RPMI8226 (cell line): ENCODE results near the gene LMF1.
"Not testable (repeated sequence)": the region's sequence is repeated elsewhere in the genome, so short reads cannot be mapped to it uniquely, and the experiment has no call there.

ENCODE experiments used
- DNase-seq: peaks from one replicate; pipeline ENCODE4 v3.0.0-alpha.2; 2015

LMF1 gene

GRCh38 chr16:861446-861845, 109.3 kb downstream of the LMF1 start:
- DNase-seq = no peak

GRCh38 chr16:860891-861290, 109.9 kb downstream of the LMF1 start:
- no peak for DNase-seq

- DNase-seq = not testable (repeated sequence)
Observed at GRCh38 chr16:858971-859370, 111.8 kb downstream of the LMF1 start.

GRCh38 chr16:858441-858840, 112.3 kb downstream of the LMF1 start:
- not testable (repeated sequence) for DNase-seq

- DNase-seq = no peak
Observed at GRCh38 chr16:856811-857210, 114.0 kb downstream of the LMF1 start.

GRCh38 chr16:856101-856500, 114.7 kb downstream of the LMF1 start:
- no peak for DNase-seq

GRCh38 chr16:855471-855870, 115.3 kb downstream of the LMF1 start:
- no peak for DNase-seq

GRCh38 chr16:854808-855410, 115.9 kb downstream of the LMF1 start:
- DNase-seq = no peak

GRCh38 chr16:853981-854807, 116.6 kb downstream of the LMF1 start:
- DNase-seq = no peak

GRCh38 chr16:853306-853705, 117.5 kb downstream of the LMF1 start:
- no peak for DNase-seq

- DNase-seq = no peak
Observed at GRCh38 chr16:852451-853185, 118.2 kb downstream of the LMF1 start.

- no peak for DNase-seq
Observed at GRCh38 chr16:851871-852270, 118.9 kb downstream of the LMF1 start.

GRCh38 chr16:851209-851810, 119.5 kb downstream of the LMF1 start:
- no peak for DNase-seq

- no peak for DNase-seq
Observed at GRCh38 chr16:850668-851067, 120.1 kb downstream of the LMF1 start.

GRCh38 chr16:848510-849253, 122.1 kb downstream of the LMF1 start:
- DNase-seq = no peak

- DNase-seq = no peak
Observed at GRCh38 chr16:847681-848445, 122.9 kb downstream of the LMF1 start.

GRCh38 chr16:847151-847550, 123.6 kb downstream of the LMF1 start:
- DNase-seq = no peak

- no peak for DNase-seq
Observed at GRCh38 chr16:845351-845745, 125.4 kb downstream of the LMF1 start.

- no peak for DNase-seq
Observed at GRCh38 chr16:844638-845350, 126.0 kb downstream of the LMF1 start.

GRCh38 chr16:843771-844170, 127.0 kb downstream of the LMF1 start:
- no peak for DNase-seq
